Stimulated activated CD4-positive, alpha-beta T cell treated with anti-CD3 and anti-CD28 coated beads, TNF-alpha, amount 100 ng/mL, for 4 hours (primary cell): ENCODE measurements around the gene KMT5B.

Experiments
- DNase-seq, 3 experiments: peaks; one replicate each; pipeline ENCODE4 v3.0.0-alpha.2; 2020; ENCODE audit warnings: low read depth in 3 of 3

Gene KMT5B

DNA sequence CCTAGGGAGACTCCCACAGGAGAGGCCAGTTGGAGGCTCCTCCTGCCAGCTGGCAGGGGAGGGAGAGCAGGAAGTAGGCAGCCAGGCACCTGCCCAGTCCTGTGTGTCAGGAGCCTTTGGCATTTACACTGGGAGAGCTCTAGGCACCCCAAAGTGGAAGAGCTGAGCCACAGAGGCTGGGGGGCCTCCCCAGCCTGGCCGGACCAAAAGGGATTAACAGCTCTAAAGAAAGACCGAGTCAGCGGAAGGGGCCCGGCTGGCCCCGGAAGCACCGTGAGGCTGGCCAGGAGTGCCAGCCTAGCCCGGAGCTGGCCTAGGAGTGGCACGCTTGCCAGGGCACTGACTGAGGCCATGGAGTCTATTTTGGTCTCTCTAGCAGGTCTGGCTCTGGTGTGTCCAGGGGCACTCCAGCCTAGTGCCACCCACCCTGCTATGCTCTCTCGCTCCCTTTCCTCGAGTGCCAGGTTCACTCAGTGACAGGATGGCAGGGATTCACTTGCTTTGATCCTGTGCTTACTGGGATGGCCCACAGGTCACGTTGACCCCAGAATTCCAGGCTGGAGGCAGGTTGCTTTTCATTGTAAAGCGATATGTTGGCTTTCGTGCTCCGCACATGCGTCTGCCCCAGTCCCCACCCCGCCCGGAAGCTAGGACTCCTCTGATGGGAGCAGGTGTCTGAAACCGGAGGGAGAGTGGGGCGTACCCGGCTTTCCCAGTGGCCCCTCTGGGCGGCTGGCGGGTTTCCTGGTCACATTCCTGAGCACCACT is 3.3 kb upstream of the KMT5B start:
- DNase-seq = no peak

DNA sequence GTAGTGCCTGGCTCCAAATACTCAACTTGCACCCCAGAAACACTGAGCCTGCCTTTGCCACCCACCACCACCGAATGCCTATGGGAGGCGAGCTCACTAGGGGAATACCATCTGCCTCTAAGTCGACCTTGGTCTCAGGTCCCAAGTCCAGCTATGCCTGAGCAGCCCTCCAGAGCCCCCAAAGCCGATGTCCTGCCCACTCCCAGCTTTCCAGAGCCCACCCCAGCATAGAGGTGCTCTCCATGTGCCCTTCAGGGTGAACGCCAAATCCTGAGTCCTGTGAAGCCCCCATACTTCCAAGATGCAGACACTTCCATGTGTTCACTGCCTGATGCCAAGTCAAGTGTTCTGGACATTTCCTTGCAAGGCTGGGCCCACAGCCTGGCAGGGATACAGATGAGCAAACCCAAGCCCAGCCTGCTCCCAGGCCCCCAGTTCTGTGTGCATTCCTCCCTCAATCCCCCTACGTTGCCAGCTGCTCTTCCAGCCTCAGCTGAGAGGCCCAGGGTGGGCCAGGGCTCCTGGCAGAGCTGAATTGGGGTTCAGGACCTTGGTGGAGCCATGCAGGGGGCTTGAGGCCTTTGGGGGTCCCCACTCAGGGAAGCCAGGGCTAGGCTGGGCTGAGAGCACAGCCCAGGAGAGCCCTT is 2.6 kb upstream of the KMT5B start:
- DNase-seq = no peak

DNA sequence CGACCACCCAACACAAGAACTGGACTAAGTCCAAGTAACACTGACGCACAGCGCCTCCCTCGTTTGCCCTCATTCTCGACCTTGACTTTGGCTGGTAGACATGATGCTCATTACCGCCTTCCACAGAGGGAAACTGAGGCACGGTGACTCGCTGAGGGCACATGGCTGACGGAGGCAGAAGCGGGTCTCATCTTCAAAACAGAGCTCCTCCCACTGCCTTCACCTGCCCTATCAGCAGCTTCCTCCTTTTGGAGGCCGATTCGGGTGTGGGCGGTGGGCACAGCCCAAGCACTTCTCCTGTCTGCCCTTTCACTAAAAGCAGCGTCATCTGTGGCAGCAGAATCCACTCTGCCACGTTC is 2.0 kb upstream of the KMT5B start:
- peak in 2 of 3 experiments; percentile 11 to 31 for DNase-seq

DNA sequence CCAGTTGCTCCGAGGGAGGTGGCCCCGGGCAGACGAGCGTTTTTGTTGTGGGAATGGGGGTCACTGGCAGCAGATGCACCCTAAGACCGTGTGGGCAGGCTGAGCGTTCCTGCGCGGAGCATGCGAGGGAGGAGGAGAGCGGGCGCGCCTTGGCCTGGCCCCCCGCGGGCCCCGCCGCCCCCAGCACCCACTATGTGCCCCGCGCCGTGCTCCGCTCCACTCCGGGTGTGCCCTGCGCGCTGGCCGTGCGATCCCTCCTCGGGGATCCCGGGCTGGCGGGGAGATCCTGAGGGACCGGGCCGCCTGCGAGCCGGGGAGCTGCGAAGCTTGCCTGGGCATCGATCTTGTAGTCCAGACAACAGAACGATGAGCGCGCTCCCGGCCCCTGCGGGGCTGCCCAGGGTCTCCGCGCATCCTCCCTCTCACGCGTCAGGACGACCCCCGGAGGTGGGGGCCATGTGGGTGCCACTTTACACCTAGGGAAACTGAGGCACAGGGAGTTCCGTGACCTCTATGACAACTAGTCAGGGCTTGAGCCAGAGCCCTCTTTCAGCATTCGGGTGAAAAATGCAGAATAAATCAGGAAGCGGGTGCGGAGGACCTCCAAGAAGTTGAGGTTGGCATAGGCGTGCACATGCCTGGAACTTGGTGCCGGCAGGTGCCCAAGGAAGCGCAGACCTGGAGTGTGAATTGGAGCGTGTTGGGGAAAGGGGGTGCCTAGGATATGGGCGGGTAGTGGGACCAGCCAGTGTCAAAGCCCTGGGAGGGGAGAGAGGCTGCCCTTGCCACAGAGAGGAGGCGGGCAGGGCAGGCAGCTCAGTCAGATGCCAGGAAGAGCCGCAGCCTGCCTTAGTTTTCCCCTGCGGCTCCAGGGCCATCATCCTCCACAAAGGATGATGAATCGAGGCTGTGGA is 1.3 kb upstream of the KMT5B start:
- no peak for DNase-seq

DNA sequence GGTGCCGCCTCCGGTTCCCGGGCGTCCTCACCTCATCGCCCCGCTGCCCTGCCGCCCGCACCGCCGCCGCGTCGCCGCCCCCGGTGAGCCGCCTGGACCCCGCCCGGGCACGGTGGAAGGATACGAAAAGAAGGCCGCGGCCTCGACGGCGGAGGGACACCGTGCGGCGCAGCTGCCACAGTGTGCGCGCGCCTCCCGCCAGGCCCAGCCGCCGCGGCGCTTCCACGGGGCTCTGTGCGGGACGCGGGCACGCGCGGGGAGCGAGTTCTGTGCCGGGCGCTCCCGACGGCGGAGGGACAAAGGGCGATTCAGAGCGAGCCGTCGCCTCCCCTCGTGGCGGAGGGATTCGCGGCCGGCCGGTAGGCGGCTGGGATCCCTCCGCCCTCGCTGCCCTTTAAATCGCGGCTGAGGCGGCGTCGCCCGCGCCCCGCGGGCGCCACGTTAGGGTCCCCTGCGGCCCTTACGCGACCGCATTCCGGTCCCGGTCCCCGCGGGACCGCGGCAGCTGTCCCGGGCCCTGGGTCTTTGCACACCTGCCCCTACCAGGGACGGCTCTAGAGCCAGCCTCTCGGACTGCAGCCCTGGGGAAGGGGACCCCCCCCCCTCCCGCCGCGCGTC is 568 bp upstream of the KMT5B start:
- DNase-seq = peak; percentile 62 to 77 (median 63)

DNA sequence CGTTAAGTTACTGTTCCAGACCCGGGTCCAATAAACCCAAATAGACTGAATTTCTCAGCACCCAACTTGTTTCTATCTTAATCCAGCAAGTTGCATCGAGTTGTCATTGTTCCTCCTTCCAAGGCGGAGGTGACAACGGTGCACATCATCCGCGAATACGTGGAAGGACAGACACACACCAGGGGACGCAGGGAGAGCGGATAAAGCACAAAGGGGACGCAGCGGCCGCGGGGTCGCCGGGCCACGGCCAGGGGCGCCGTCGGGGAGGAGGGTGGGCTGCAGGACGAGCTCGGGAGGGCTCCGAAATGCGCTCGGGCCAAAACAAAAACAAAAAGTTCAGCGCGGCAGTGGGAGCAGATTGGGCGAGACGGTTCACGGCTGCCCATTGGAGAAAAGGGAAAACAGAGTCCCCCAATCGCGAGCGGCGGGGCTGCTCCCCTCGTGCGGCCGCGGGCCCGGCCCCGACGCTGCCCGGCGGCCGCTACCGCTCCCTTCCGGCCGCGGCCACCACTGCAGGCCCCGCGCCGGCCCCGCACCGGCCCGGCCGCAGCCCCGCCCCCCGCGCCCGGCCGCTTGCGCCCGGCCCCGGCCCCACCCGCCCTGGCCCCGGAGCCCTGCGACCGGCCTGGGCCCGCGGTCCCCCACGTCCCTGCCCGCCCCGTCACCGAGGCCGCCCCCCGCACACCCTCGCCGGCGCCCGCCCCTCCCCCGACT is 518 bp downstream of the KMT5B start:
- peak in 2 of 3 experiments; percentile 13 to 27 for DNase-seq

DNA sequence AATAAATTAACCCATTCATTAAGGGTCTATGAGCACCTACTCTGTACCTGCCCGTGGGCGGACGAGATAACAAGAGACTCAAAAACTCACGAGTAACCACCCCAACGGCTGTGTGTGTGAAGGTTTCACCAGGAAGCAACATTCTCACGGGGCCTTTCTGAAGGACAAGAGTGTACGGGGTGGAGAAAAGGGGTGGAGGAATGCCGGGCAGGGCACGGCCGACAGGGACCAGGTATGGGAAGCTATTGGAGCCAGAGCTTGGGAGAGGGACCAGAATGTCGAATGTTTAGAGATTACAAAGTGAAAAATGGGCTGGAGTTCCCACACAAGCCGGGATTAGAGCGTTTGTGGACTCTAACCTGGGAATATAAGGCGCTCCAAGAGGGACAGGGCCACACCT is 1.6 kb downstream of the KMT5B start:
- no peak for DNase-seq

DNA sequence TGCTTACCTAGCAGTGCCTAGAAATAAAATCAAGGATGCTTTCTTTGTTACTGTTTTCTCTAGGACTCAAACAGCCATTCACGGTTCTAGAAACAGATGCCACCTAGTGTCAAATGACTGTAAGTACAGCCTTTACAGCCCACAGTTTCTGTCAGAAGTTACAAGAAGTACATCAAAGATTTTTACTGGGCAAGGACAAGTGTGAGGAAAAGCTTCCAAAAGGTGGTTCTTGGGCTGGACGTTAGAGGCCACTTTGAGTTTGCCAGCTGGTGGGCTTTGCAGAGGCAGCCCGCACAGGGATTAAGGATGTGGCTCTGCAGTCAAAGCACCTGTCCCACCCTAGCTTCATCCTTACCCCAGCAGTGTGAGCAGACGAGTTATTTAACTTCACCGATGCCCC is 6.9 kb downstream of the KMT5B start:
- no peak for DNase-seq

DNA sequence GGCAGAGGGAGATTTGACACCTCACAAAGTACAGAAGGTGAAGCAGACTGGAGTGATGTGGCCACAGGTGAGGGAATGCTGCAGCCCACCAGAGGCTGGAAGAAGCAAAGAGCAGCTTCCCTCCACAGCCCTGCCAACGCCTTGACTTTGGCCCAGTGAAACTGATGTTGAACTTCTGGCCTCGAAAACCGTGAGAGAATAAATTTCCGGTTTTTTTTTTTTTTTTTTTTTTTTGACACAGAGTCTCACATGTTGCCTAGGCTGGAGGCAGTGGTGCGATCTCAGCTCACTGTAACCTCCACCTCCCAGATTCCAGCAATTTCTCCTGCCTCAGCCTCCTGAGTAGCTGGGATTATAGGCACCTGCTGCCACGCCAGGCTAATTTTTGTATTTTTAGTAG is 8.7 kb downstream of the KMT5B start:
- no peak for DNase-seq

DNA sequence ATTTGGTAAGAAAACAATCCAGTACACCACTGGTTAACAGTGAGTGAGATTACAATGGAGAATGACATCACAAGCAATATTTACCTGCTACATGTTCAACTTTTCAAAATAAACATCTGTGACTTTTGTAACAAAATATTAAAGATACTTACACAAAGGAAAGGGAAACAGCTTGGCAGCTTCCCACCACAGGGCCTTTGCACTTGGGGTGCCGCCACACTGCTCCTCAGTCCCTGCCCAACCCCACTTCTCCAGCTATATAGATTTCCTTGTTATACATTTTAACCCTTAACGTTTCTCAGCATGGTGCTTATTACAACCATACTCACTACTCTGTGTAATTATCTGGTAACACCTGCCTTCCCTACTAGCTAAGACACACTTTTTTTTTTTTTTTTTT is 10.9 kb downstream of the KMT5B start:
- DNase-seq = no peak

DNA sequence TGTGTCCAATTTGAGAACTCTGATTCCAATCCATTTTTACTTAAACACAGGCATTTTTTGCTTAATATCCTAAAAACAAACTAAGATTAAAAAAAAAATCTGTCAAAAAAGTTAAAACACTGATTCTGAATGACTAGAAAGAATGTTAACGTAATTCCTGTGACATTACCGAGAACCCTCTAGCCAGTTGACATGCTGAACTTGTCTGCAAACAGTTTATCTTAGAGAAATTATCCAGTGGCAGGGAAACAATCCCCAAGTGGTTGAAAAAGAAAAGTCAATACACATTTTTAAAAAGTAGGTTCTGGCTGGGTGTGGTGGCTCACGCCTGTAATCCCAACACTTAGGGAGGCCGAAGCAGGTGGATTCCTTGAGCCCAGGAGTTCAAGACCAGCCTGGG is 11.6 kb downstream of the KMT5B start:
- no peak for DNase-seq

DNA sequence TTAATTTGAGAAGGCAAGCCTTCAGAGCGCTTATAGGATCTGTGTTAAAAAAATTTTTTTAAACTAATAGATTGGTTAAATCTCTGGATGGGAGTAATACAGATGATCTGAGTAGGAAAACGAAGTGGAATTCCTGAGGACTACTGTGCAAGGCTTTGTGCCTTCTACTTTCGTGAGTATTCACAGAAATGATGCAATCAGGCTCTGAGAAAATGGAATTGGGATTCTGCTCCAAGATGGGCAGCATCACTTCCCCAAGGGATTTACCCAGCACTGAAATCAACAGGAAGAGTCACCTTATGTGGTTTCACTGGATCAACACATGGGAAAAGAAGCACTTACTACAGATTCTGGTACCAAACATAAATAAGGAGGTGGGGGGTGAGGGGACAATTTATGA is 12.5 kb downstream of the KMT5B start:
- no peak for DNase-seq

DNA sequence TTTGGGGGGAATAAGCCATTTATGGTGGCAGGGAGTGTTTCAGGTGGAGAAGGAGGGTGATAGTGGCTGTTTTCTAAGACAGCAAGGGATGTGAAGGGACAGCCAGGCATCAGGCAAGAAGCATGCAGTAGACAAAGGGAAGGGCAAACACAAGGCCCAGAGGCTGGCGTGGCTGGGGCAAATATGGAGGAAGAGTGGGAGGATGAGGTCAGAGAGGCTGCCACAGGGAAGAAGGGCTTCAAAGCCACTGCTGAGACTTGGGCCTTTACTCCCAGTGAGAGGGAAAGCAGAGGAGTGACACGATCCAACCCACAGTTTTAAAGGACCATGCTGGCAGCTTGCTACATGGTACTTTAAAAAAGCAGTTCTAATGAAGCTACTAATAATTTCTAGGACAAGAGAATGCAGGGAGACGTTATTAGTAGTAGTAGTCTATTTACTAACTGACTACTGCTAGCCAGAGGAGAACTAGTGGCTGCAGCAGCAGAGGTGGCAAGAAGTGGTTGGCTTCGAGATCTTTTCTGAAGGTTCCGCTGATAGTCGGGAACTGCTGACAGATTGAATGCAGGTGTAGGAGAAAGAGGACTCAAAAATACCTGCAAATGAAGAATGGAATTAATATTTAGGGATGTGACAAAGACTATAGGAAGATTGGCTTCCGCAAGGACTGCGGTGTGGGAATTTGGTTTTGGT is 13.7 kb downstream of the KMT5B start:
- DNase-seq = no peak

DNA sequence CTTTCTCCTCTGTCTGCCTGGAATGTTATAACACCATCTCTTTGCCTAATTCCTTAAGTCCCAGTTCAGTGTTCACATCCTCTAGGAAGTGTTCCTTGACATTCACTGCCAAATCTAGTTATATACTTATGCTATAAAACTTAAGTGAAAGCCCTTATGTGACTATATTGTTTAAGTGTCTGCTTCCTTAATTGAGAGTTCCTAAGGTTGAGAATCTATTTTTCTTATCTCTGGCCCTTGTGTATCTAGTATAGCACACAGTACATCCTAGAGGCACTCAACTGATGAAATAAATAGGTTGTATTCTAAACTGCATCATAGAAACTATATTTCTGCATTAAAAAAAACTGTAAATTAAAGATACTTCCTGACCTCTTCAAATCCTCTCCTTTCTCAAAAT is 16.9 kb downstream of the KMT5B start:
- no peak for DNase-seq

DNA sequence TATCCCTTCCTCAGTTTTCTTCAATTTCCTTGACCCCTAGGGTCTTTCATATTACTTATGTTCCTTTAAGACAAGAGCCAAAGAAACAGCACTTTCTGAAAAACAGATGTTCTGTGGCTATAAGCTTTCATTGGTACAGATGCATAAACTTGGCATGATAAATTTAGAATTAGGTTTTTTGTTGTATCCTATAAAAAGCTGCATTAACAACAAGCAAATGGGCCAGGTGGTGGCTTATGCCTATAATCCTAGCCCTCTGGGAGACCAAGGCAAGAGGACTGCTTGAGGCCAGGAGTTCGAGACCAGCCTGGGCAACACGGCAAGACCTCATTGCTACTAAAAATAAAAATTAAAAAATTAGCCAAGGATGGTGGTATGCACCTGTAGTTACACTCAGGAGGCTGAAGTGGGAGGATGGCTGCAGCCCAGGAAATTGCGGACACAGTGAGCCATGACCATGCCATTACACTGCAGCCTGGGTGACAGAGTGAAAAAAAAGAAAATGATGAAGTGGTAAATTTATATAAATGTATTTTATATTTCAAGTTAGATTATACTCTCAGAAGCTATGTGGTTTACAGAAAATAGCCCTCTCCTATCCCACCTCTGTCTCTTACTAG is 18.3 kb downstream of the KMT5B start:
- no peak for DNase-seq

DNA sequence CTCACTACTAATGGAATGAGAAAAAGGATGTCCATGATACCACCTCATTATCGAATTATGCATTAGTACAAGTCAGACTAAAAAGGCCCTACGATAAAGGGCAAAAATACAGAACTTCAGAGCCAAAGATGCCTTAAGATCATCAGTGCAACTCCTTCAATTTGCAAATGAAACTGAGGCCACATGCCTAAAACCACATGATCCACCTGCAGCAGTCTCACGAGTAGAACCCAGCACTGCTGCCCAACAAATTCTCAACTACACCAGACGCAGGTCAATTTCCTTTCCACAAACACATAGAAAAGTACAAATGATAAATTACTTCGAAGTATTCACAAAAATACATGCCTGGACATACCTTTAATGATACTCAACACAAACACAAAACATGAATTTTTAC is 20.1 kb downstream of the KMT5B start:
- no peak for DNase-seq

DNA sequence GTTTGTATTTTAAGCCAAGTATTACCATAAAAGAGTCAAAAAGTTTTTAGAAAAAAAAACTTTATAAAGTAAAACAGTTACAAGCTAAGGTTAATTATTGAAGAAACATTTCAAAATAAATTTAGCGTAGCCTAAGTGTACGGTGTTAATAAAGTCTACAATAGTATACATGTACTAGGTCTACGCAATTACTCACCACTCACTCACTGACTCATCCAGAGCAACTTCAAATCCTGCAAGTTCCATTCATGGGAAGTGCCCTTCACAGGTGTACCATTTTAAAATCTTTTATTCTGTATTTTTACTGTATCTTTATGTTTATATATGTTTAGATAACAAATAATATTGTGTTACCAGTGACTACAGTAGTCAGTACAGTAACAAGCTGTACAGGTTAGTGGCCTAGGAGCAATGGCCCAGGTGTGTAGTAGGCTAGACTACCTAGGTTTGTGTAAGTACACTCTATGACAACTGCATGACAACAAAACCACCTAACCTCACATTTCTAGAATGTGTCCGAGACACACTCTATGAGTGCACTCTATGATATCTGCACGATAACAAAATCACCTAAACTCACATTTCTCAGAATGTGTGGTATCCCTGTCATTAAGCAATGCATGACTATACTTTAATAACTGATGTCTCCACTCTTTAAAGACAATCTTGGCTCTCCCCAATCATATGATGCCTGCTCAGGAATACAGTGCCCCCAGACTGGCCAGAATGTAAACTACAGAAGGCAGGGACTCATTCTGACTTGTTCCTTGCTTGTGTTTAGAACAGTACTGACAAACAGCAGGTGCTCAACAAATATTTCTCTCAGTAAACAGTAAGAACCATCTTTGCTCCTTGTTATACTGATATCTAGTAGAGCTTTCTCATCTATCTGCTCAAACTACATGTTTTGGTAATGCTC is 21.2 kb downstream of the KMT5B start:
- DNase-seq = no peak

DNA sequence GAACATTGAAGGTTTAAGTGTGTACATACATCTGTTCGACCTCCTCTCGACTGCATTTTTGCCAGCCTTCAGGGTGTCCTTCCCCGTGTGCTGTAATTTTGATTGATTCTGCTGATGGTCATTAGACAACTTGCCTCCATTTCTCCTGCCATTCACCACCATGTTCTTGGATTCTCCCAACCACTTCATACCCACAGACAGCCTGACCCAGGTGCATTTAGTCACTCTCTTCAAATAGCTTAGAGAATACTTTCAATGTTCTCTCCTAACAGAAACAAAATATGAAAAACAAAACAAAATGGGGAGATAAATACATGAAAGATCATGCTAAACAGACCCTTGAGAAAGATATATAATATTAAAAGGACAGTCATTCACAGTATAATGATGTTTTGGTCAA is 23.2 kb downstream of the KMT5B start:
- DNase-seq = no peak

DNA sequence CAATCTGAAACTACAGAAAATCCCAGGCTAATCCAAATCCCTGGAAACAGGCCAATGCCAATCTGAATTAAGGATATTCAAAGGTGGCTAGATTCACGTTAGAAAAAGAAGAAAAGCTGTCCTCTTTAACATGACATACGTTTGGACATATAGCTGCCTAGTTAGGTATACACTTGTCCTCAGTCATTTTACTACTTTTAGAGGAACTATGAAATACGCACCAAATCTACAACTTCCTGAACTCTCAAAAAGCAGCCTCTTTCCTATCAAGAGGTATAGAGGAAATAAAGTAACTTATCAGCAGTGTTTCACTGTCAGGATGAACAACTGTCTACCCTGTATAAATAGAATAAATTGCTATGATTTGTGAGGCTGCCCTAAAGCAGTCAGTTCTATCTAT is 24.0 kb downstream of the KMT5B start:
- no peak for DNase-seq
